ENCODE data around the gene WWP2. TPM values are rescaled to one million over a fixed set of nuclear protein-coding genes. Genes with fewer than 3 reads are reported as not detected.

WWP2 gene
- total RNA-seq, 1 donor from 2014 or later = 39.9 TPM

DNA sequence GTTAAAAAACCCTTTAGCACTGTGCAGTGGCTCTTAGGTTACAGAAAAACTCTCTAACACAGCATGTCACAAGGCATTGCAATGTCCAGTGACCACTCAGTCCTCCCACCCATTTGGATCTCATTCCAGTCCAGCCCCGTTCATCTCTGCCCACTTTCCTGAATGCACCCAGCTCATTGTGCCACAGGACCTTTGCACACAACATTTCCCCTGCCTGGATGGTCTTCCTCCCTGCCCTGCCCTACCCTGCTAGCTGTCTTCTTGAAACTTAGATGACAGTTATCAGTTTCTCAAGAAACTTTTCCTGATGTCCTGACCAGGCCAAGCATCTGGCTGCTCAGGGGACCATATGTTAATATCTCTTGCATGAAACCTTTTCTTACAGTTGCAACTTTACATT lies 67.2 kb downstream of the WWP2 start:
- DNase-seq (ENCODE audit: low spot score) = no peak
- H3K9me3 Mint-ChIP-seq (ENCODE audit: low read depth) = no peaks in the 10 kb centered on the region
- H3K27me3 Mint-ChIP-seq (ENCODE audit: low read depth) = no peaks in the 10 kb centered on the region
- H3K36me3 Mint-ChIP-seq (ENCODE audit: low read depth) = peaks cover 2% of the 10 kb centered on the region
- peaks cover 36% of the 10 kb centered on the region for H3K4me1 Mint-ChIP-seq (ENCODE audit: low read depth)
- H3K27ac Mint-ChIP-seq (ENCODE audit: unreplicated experiment) = no peak overlapping the region
- H3K4me3 Mint-ChIP-seq (ENCODE audit: unreplicated experiment) = no peak overlapping the region
- TF ChIP-seq, protein P1, sequence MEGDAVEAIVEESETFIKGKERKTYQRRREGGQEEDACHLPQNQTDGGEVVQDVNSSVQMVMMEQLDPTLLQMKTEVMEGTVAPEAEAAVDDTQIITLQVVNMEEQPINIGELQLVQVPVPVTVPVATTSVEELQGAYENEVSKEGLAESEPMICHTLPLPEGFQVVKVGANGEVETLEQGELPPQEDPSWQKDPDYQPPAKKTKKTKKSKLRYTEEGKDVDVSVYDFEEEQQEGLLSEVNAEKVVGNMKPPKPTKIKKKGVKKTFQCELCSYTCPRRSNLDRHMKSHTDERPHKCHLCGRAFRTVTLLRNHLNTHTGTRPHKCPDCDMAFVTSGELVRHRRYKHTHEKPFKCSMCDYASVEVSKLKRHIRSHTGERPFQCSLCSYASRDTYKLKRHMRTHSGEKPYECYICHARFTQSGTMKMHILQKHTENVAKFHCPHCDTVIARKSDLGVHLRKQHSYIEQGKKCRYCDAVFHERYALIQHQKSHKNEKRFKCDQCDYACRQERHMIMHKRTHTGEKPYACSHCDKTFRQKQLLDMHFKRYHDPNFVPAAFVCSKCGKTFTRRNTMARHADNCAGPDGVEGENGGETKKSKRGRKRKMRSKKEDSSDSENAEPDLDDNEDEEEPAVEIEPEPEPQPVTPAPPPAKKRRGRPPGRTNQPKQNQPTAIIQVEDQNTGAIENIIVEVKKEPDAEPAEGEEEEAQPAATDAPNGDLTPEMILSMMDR (IDR thresholded peaks at IDR 0.05) = no peak

- peak overlapping the region; percentile 91 for H3K27ac Mint-ChIP-seq (ENCODE audit: unreplicated experiment)
Observed at GRCh38 chr16:69830146-69830533, 68.0 kb downstream of the WWP2 start.

GRCh38 chr16:69830534-69831211 lies 68.5 kb downstream of the WWP2 start:
- DNase-seq (ENCODE audit: low spot score) = no peak
- Mint-ChIP-seq H3K4me3 (ENCODE audit: unreplicated experiment) (no peak overlapping the region), H3K27ac (ENCODE audit: unreplicated experiment) (peak overlapping the region; percentile 91), H3K4me1 (ENCODE audit: low read depth) (peaks cover 48% of the 10 kb centered on the region), H3K9me3 (ENCODE audit: low read depth) (no peaks in the 10 kb centered on the region), H3K36me3 (ENCODE audit: low read depth) (peaks cover 2% of the 10 kb centered on the region), H3K27me3 (ENCODE audit: low read depth) (no peaks in the 10 kb centered on the region)
- TF ChIP-seq, protein P1 (IDR thresholded peaks at IDR 0.05) = no peak

More at GRCh38 chr16:69830146-69830533, 68.0 kb downstream of the WWP2 start:
- no peaks in the 10 kb centered on the region for H3K27me3 Mint-ChIP-seq (ENCODE audit: low read depth)
- peaks cover 2% of the 10 kb centered on the region for H3K36me3 Mint-ChIP-seq (ENCODE audit: low read depth)
- H3K9me3 Mint-ChIP-seq (ENCODE audit: low read depth) = no peaks in the 10 kb centered on the region
- no peak for DNase-seq (ENCODE audit: low spot score)
- H3K4me3 Mint-ChIP-seq (ENCODE audit: unreplicated experiment) = no peak overlapping the region
- TF ChIP-seq, protein P1 (IDR thresholded peaks at IDR 0.05) = no peak
- H3K4me1 Mint-ChIP-seq (ENCODE audit: low read depth) = peaks cover 43% of the 10 kb centered on the region

- H3K9me3 Mint-ChIP-seq (ENCODE audit: low read depth) = no peaks in the 10 kb centered on the region
- no peak overlapping the region for H3K4me3 Mint-ChIP-seq (ENCODE audit: unreplicated experiment)
- H3K27me3 Mint-ChIP-seq (ENCODE audit: low read depth) = no peaks in the 10 kb centered on the region
- H3K27ac Mint-ChIP-seq (ENCODE audit: unreplicated experiment) = peak overlapping the region; percentile 91
- H3K36me3 Mint-ChIP-seq (ENCODE audit: low read depth) = peaks cover 2% of the 10 kb centered on the region
- peaks cover 48% of the 10 kb centered on the region for H3K4me1 Mint-ChIP-seq (ENCODE audit: low read depth)
- DNase-seq (ENCODE audit: low spot score) = no peak
- TF ChIP-seq, protein P1 (IDR thresholded peaks at IDR 0.05) = no peak
Observed at GRCh38 chr16:69831212-69832123, 69.3 kb downstream of the WWP2 start.

All from chondrocyte (in vitro differentiated cells).